ENCODE measurements around the gene GLCCI1.

DNA sequence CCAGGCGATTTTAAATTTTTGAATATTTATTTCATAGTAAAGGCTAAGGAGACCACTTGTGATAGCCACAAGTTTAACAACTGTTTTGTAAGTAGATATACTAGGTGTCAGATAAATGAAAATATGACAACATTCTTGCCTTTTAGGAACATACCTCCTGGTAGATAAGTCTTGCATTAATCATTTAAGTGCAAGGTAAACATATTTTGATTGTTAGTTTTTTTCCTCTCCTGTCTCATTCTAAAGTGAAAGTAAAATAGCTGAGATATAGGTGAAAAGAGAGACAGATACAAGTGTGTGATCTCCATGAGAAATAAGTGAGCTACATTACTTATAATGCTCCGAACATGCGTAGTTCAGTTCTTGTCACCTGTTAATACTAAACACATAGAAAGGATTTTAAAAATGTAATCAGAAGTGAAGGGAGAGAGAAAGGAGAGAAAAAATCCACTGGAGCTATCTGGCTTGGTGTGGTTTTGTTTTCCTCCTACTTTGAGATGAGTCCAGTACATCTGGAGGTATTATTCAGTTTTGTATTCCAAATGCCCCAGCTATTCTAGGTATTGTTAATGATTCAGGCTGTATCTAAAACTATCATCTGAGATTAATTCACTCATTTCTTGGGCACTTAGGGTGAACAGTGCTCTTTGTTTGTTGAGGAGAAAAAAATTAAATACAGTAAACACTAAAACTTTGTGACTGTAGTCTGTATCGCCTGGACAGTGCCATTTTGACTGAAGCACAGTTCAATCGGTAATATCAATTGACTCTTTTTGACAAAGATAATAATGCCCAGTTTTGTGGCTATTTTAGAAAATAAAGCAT lies 21.2 kb downstream of the GLCCI1 start:
- TF ChIP-seq JUND (IDR thresholded peaks at IDR 0.05) (no peak), FOSL1 (IDR thresholded peaks at IDR 0.05; ENCODE audit: low read depth) (no peak)

Data from HCT116 (cell line).